GM19372 (cell line): ENCODE results near the gene RBPMS2.
"Not testable (repeated sequence)": the region's sequence is repeated elsewhere in the genome, so short reads cannot be mapped to it uniquely, and the experiment has no call there.

Source experiments
- ATAC-seq: cut with Tn5 transposase; IDR thresholded peaks from one replicate; pipeline ENCODE4 v1.9.1; 2021; ENCODE audit warnings: mild to moderate bottlenecking, low read depth, moderate library complexity; ENCODE audit not compliant: unreplicated experiment

RBPMS2 gene

GRCh38 chr15:64755427-64755940, 19.9 kb downstream of the RBPMS2 start:
- ATAC-seq: no peak

GRCh38 chr15:64754663-64755426, 20.5 kb downstream of the RBPMS2 start:
- ATAC-seq: peak; percentile 69

- ATAC-seq: no peak
These were observed 21.8 kb downstream of the RBPMS2 start for GRCh38 chr15:64753480-64754185.

GRCh38 chr15:64751464-64751863, 23.9 kb downstream of the RBPMS2 start:
- ATAC-seq: no peak

GRCh38 chr15:64749999-64750657, 25.3 kb downstream of the RBPMS2 start:
- no peak for ATAC-seq

GRCh38 chr15:64749167-64749566, 26.2 kb downstream of the RBPMS2 start:
- ATAC-seq: no peak

GRCh38 chr15:64748251-64748650, 27.1 kb downstream of the RBPMS2 start:
- ATAC-seq: no peak

- no peak for ATAC-seq
These were observed 27.8 kb downstream of the RBPMS2 start for GRCh38 chr15:64747578-64747977.

GRCh38 chr15:64746921-64747320, 28.5 kb downstream of the RBPMS2 start:
- ATAC-seq: no peak

GRCh38 chr15:64746356-64746755, 29.0 kb downstream of the RBPMS2 start:
- no peak for ATAC-seq

GRCh38 chr15:64743691-64744090, 31.7 kb downstream of the RBPMS2 start:
- no peak for ATAC-seq

- no peak for ATAC-seq
These were observed 32.5 kb downstream of the RBPMS2 start for GRCh38 chr15:64742921-64743320.

- no peak for ATAC-seq
These were observed 33.0 kb downstream of the RBPMS2 start for GRCh38 chr15:64742385-64742784.

- not testable (repeated sequence) for ATAC-seq
These were observed 33.7 kb downstream of the RBPMS2 start for GRCh38 chr15:64741708-64742107.

- ATAC-seq: no peak
These were observed 34.8 kb downstream of the RBPMS2 start for GRCh38 chr15:64740311-64741170.

GRCh38 chr15:64739577-64740143, 35.7 kb downstream of the RBPMS2 start:
- ATAC-seq: no peak

- ATAC-seq: no peak
These were observed 36.2 kb downstream of the RBPMS2 start for GRCh38 chr15:64739156-64739555.

- no peak for ATAC-seq
These were observed 36.9 kb downstream of the RBPMS2 start for GRCh38 chr15:64738226-64739095.
